GM19023 (cell line): ENCODE measurements around the gene FNDC10.
A peak's percentile ranks its signal among the peaks of the same experiment; 100 is the strongest.
"Not testable (repeated sequence)": the region's sequence is repeated elsewhere in the genome, so short reads cannot be mapped to it uniquely, and the experiment has no call there.

ENCODE experiments used
- ATAC-seq: cut with Tn5 transposase; IDR thresholded peaks from one replicate; pipeline ENCODE4 v1.9.1; 2021; ENCODE audit warnings: mild to moderate bottlenecking, moderate library complexity; ENCODE audit not compliant: unreplicated experiment

Gene FNDC10

DNA sequence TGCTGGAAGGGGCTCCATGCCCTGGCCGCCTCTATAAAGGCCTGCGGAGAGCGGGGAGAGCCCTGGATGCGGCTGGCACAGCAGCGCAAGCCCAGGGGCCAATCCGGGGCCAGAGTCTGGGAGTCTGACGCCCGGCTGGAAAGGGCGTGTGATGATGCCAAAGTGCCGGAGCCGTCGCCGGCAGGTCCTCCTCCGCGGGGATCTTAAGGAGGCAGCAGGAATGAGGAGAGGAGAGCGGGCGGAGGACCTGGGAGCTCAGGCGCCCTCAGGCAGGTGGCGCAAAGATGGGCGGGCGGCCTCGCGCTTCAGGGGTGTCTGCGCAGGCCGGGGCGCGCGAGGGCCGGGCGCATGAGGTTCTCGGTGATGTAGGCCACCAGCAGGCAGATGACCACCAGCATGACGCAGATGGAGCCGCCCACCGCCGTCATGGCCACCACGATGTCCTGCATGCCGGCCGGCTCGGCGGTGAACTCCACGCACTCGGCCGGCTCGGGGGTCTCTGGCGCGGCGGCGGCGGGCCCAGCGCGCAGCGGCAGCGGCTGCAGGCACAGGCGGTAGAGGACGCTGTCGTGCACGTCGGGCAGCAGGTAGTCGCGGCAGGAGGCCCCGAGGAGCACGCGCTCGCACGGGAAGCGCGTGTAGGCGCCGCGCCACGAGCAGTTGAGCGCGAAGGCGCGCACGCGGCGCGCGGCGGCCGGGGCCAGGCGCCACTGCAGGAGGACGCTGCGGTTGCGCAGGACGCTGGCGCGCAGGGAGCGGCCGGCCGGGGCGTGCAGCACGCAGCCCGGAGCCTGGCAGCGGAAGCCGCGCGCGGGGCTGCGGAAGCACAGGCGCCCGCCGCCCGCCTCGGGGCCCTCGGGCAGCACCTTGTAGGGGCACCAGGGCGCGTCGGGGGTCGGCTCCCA, 653 bp downstream of the FNDC10 start:
- ATAC-seq, result no peak

DNA sequence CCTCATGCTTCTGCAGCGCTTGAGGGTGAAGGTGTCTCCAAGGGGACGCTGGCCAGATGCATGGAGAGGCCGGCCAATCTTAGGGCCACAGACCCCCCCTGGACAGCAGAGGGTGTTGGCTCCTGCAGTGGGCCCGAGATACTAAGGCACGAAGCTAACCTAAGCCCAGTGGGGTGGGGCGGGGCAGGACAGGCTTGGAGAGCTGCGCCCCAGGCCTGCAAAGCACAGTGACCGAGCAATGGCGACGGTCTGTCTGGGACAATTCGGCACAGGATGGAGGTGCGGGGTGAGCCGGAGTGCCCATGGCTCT, 1.3 kb downstream of the FNDC10 start:
- no peak for ATAC-seq

DNA sequence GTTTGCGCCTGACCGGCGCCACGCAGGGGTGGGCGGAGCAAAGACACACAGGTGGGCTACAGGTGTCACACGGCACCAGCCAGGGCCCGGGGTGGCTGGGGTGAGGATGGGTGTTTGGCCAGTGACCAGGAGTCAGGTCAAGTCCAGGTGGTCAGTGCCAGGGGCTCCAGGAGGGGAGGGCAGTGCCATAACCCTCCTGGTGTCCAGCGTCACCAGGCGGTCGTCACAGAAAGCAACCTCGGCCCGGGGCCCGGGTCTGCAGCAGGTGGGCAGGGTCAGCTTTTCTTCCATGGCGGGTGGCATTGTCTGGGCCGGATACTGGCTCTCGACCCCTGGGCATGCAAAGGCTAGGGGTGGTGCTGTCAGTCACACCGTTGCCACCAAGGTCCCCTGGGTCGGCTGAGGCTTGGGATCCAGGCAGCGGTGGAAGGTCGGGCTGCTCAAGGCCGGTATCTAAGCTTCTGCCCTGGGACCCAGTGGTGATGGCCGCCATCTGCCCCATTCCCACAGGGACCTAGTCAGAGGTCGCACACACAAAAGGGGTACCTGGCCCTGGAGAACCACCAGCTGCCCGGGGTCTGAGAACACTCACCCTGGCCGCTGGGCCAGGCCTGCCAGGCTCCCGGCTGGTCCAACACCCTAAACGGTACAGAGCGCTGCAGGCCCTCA, 1.8 kb downstream of the FNDC10 start:
- no peak for ATAC-seq

DNA sequence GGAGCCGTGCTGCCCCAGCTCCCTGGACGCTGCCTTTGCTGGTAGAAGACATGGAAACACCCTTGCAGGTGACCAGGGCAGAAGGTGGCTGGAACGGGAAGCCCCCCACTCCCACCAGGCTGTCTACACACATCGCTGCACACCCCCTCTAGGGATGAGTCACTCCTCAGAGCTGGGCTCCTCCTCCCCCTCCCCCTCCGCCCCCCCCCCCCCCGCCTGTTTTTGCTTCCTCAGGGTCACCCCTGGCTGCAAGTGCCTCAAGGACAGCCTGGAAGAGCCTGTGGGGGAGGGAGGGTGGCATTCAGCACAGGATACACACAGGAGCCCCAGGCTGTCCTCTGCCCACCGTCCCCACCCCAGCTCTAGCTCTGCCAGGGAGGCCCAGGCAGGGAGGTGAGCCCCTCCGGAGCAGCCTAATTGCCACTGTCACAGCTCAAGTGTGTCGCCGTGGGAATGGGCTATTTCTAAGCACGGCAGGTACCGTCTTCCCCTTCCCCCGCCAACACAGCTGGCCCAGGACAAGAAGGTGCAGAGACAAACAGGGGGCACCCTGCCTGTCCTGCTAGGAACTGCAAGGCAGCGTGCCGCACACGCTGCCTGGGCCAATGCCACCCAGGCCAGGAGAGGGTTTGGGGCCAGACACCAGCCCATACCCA, 2.5 kb downstream of the FNDC10 start:
- ATAC-seq, result no peak

DNA sequence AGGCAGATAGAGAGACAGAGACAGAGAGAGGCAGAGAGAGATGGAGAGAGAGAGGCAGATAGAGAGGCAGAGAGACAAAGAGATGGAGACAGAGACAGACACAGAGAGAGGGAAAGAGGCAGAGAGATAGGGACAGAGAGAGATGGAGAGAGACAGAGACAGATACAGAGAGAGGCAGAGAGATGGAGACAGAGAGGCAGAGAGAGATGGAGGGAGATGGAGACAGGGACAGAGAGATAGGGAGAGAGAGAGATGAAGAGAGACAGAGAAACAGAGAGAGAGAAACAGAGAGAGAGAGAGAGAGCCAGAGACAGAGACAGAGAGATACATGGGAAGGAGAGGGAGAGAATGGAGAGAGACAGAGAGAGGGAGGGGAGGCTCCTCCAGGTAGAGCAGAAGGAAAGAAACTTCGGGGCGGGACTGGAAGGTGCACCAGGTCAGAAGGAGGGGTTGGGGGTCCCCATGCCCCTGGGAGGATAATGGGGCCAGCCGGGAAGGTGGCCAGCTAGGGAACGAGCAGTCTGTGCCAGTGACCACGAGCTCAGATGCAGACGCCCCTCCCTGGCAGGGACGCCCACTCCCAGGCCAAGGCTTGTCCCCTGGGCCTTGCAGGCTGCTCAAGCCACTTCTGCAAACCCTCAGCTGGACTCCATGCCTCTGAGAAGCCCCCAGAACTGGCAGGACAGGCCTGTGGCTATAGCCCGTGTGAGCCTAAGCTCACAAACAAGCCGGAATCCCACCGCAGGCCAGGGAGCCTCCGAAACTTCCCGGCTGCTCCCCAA, 3.3 kb downstream of the FNDC10 start:
- no peak for ATAC-seq

DNA sequence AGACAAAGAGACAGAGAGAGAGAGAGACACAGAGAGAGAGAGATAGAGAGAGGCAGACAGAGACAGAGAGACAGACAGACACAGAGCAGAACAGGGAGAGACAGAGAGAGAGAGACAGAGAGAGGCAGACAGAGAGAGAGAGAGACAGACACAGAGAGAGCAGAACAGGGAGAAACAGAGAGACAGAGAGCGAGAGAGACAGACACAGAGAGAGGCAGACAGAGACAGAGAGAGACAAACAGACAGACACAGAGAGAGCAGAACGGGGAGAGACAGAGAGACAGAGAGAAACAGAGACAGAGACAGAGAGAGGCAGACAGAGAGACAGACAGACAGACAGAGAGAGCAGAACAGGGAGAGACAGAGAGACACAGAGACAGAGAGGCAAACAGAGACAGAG, 4.6 kb downstream of the FNDC10 start:
- not testable (repeated sequence) for ATAC-seq

DNA sequence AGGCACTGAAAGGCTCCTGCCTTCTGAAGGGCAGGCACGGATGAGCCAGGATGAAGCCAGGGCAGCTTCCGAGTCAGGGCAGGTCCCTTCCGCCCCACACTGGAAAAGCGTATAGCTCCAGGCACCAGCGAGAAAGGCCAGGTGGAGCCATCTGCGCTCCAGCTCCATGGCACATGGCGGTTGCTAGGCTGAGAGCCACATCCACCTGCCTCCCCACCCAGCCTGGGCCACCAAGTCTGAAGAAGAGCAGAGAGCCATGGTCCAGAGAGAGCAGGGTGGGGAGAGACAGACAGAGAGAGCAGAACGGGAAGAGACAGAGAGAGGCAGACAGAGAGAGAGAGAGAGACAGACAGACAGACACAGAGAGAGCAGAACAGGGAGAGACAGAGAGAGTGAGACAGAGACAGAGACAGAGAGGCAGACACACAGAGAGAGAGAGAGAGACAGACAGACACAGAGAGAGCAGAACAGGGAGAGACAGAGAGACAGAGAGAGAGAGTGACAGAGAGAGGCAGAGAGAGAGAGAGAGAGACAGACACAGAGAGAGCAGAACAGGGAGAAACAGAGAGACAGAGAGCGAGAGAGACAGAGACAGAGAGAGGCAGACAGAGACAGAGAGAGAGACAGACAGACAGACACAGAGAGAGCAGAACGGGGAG, 5.2 kb downstream of the FNDC10 start:
- ATAC-seq, result no peak

DNA sequence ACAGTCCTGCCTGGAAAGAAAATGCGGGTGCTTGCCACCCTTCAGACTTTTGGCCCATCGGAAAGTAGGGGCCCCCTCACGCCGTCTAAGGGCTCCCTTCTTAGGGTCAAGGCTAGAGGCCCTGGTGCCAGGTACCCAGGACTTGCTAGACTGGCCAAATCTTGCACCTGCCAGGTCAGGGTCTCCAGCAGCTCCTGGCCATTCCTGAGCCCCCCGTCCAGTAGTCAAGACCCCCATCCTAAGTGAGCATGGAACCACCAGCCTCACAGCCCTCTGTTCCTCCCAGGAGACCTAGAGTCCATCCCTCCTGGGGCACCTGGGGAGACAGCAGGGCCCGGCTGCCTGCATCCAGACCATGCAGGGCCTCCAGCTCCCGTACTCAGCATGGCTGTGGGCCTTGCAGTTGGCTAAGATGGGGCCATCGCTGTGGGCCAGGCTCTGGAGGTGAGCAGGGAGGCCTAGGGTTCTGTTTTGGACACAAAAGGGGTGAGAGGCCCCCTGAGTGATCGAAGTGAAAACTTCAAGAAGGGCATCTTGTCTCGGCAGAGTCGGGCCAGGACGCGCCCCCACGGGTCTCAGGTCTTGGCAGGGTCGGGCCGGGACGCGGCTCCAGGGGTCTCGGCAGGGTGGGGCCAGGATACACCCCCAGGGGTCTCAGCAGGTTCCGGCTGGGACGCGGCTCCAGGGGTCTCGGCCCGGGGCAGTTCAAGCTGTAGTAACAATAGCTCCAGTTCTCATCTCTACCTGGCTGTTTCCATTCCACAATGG, 5.9 kb downstream of the FNDC10 start:
- ATAC-seq, result no peak

DNA sequence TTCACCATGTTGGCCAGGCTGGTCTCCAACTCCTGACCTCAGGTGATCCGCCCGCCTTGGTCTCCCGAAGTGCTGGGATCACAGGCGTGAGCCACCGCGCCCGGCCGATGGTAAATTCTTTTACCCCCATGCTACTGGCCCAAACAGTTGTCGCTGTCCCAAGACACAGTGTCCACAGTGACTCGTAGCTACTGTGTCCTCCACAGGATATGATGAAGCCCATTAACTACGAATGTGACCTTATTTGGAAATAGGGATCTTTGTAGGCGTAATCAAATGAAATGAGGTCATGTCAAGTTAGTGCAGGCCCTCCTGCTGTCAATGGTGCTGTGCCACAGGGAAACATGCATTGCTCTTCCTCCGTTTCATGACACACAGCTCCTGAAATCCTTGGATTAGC, 8.5 kb downstream of the FNDC10 start:
- no peak for ATAC-seq

DNA sequence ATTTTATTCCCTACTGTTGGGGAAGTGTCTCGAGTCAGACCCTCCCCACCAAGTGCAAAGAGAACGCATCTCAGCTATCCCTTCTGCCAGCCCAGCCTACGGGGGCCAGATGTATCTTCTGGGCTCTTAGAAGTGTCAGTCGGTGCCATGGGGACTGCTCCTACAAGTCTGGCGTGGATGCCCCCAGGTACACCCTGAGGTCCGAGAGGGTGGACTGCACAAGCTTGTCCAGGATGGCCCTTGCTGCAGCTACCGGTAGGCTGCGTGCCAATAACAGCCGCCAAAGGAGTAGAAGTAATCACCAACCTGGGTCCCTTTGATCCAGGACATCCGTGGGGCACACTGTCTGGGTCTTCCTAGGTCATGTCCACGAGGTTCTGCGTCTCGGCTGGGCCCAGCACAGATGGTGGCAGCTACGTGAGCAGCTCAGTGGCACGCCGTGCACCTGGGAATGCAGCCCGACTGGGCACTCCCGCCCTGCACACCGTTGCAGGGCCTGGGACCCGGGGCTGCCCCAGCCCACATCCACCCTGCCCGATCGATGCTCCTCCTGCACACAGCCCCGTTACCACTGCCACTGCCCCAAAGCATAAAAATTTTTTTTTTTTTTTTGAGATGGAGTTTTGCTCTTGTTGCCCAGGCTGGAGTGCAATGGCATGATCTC, 16.5 kb downstream of the FNDC10 start:
- ATAC-seq, result no peak

DNA sequence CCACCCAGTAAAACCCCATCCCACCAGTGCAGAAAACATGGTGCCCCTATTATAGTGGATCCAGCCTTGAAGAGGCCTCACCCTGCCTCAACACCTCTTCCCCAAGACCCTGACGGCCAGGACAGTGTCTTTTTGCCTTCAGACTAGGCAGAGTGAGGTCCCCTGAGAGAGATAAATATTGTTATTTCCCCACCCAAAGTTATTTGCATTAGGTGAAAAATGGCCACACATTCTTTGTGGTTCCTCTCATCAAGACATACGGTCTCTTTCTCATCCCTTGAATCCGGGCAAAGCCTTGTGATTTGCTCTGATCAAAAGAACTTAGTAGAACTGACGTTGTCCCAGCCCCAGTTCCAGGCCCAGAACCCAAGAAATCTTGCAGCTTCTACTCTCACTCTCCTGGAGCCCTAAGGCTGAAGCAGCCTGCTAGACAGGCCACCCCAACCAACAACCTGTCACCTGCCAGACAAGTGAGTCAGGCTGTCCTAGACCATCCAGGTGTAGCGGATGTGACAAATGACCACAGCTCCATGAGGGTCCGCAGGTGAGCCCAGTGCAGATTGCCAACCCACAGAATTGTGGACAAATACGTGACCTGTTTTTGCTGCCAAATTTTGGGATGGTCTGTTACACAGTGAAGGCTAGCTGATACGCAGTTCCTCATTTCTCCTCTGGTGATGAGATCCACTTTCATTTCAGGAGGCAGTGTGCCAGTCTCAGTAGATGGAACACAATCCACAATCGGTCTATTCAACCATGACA, 17.2 kb downstream of the FNDC10 start:
- ATAC-seq, result no peak

DNA sequence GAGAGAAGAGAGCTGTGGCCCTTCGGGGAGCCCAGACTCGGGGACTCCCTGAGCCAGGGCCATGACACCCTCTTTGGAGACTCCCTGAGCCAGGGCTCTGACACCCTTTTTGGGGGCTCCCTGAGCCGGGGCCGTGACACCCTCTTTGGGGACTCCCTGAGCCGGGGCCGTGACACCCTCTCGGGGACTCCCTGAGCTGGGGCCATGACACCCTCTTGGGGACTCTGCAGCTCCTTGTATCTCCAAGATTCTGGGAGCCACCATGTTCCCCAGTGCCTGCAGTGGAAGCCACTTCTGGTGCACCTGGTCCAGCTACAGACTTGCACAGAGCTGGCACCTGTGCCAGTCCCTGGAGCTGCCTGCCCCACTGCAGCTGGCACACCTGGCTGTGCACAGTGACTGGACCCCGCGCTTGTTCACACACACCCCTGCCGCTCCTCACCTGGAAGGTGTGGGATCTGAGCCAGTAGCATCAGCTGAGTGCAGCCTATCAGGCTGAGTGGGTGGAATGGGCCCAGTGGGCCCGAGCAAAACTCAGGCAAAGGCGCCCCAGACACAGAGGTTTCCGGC, 21.5 kb downstream of the FNDC10 start:
- no peak for ATAC-seq

DNA sequence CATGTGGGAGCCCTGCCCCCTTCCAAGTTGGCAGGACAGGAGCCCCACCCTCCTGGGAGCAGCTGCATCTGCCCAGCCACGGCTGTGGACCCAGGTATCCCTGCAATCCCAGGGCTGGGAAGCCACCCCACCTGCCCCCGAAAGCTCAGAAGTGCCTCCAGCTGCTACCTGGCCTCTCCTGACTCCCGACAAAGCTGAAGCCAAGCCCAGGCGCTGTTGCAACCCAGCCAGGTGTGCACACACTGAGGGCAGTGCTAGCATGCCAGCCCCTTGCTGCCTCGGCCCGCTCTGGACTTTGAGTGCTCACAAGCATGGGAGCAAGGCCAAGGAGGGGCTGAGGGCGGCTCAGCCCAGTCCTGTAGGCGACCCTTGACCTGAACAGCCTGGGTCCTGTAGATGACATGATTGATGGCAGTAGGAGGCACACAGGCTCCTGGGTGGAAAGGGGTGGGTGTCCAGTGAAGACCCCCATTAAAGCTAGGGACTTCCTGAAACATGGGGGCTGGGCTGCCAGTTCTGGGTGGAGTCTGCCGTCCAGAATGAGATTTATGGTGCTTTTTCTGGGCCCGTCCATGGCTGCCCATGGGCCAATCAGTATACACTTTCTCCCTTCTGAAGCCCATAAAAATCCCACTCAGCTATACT, 22.4 kb downstream of the FNDC10 start:
- ATAC-seq, result no peak

DNA sequence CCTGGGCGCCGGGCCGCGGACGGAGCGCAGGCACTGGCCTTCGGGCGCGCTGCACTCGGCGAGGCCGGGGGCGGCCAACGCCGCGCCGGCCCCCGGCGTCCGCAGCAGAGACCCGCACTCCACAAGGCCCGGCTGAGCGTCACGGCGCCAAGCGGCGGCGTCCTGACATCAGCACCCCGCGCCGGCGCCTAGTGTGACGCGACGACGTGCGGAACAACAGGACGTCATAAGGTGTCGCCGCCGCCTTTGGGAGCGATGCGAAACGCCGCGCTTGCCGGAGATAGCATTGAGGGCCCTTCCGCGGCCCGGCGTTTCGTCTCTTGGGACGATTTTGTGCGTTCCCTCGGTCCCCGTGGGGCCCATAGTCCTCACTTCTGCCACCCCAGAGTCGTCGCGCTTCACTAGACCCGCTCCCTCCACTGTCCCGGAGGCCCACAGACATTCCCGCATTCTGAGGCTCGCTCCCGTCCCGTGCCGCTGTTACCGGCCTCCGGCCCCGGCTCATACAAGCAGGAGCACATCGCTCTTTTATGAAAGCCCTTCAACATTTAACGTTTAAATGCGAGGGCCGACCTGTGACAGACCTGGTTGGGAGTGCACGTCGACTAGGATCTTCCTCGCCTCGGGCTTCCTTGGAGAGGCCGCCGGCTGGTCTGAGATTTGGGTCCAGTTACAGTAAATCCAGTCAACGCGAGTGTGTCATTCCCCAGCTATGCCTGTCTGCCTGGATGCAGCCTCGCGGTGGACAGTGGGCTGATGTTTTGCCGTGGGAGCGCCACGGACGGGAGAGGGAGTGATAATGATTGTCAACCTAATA, 25.0 kb downstream of the FNDC10 start, which contains the start of gene SSU72:
Gene SSU72, minus strand, starts transcription at position 143 of the 817 bp plus-strand sequence. CDS start 306 bp downstream, outside the sequence.
- ATAC-seq, result peak; percentile 80

DNA sequence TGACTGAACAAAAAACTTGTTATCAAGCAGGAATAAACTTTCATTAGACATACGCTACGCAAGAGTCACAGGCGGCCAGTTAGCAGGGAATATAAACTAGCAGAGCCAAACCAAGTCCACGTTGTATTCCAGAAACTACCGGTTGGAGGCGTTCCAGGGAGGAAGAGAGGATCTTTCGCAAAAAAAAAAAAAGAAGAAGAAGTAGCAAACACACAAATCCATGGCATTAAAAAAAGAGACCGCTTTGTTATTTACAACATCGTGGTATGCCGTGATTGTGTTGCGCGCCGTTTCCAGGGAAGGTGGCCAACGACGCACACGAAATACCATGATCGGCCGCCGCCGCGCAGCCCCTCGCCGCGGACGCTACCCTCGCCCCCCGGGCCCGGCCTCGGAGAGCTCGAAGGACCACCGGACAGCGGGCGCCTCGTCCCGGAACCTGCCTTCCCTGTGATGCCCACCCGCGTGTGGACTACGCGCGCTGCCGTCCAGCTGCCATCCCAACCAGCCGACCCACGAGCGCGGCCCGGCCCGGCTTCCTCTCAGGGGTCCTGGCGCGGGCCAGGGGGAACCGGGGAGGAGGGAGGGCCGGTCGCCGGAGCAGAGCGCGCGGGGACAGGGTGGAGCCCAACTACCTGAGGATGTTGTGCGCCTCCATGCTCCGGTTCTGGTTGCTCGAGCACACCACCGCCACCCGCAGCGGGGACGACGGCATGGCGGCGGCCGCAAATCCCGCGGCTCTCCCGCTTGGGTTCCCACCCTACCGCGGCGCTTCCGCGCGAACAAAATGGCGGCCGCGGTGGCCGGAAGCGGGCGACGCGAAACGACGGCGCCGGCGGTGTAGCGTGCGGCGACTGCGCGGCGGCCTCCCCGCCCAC, 25.9 kb downstream of the FNDC10 start:
- peak; percentile 51 for ATAC-seq

DNA sequence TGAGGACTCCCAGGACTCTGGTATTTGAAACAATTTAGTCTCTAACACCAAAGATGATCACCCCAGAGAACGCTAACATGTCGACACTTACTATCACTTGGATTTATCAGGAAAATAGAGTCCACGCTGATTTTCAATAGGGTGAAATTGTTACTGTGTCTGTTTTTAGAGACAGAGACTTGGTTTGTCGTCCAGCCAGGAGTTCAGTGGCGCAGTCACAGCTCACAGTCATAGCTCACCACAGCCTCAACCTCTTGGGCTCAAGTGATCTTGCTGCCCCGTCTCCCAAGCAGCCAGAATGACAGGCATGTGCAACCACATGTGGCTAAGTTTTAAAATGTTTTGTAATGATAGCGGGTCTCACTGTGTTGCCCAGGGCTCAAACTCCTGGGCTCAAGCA, 30.6 kb downstream of the FNDC10 start:
- ATAC-seq, result no peak
